C4-2B (cell line): ENCODE data around the gene LONRF2.

Source experiments
- ZFX ChIP-seq: fragments of 450-650 bp; IDR thresholded peaks from 2 replicates; pipeline ENCODE4 v1.6.1; 2017
- TF ChIP-seq, protein P1 (sequence below): fragments of 450-650 bp; conservative IDR thresholded peaks from 2 replicates; pipeline ENCODE4 v1.5.1; 2017; ENCODE audit warnings: mild to moderate bottlenecking

DNA sequence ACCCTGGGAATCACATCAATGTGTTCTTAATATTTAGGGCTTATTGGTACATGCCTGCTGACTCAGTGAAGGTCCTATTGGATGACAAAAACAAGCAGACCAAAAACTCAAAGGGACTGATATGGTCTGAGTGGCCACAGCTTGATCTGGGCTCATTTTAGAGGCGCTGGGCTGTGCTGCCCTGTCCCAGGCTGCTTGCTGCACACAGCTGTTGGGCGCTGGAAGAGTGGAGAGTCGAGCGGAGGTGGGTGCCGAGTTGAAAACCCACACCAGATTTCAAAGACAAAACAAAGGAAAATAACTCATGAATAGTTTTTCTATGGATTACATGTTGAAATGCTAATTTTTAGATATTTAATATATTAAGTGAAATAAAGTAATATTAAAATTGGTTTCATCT lies 68.5 kb downstream of the LONRF2 start:
- TF ChIP-seq, protein P1, sequence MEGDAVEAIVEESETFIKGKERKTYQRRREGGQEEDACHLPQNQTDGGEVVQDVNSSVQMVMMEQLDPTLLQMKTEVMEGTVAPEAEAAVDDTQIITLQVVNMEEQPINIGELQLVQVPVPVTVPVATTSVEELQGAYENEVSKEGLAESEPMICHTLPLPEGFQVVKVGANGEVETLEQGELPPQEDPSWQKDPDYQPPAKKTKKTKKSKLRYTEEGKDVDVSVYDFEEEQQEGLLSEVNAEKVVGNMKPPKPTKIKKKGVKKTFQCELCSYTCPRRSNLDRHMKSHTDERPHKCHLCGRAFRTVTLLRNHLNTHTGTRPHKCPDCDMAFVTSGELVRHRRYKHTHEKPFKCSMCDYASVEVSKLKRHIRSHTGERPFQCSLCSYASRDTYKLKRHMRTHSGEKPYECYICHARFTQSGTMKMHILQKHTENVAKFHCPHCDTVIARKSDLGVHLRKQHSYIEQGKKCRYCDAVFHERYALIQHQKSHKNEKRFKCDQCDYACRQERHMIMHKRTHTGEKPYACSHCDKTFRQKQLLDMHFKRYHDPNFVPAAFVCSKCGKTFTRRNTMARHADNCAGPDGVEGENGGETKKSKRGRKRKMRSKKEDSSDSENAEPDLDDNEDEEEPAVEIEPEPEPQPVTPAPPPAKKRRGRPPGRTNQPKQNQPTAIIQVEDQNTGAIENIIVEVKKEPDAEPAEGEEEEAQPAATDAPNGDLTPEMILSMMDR: no peak
- no peak for TF ChIP-seq ZFX
